HPDE6-E6E7 (cell line): Measurements from ENCODE around the gene ZNF697.
"Not testable (repeated sequence)": the region's sequence is repeated elsewhere in the genome, so short reads cannot be mapped to it uniquely, and the experiment has no call there.

ENCODE experiments used
- DNase-seq: peaks from one replicate; pipeline ENCODE4 v3.0.0; 2011; ENCODE audit warnings: missing footprints; ENCODE audit errors: extremely low spot score

The ZNF697 gene

DNA sequence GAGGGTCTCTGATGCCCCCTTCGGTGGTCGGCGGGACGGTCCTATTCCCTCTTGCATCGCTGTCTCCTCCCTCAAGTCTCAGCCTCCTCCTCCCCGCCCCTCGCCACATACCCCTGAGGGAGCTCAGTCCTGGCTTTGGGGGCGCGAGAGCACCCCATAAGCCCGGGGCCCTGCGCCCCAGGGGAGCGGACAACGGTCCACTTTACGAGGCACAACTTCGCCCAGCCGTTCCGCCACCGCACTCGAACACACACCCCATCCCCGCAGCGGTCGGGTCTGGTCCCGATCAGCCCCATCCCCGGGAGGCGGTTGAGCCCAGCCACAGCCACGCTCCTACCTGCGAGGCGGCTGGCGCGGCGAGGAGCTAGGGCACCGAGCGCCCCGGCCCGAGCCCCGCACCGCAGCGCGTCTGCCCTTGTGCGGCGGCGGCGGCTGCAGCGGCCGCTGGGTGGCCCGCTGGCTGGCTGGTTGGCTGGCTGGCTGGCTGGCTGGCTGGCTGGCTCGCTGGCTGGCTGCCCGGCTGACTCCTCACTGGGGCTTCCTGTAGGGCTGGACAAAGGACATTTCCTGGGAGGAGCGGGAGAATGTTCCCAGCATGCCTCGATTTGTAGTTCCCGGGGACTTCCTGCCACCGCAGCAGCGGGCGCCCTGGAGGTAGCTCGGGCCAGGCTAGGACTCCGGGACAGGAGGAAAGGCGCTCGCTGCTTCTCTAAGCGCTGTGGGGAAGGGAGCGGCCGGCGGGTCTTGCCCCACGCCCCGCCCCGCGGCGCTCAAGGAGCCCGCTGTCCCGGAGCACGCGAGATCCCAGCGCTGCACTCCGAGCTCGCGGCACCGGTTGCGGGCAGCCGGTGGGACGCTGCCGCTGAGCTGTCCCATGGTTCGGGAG lies at the start of gene ZNF697:
Gene ZNF697, minus strand, starts transcription at position 533 of the 886 bp plus-strand sequence. CDS start 22,166 bp downstream, outside the sequence.
- DNase-seq = peak; percentile 92

DNA sequence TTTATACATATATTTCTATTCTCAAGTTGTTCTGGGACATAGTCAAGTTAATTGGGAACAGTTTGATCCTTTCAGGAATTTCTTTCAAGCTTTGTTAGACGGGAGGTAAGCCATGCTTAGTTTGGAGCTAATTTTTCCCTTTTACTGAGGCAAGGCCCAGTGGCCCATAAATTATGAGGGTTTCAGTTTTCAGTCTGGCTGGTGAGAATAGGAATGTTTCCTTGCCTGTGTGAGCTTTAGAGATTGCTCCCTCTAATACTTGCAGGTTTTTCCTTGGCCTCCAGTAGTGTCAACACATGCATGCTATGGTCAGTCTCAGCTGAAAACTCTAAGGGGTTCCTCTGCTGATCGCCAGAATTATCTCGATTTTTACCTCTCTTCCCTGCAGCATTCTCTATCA lies 49.5 kb upstream of the ZNF697 start:
- no peak for DNase-seq

DNA sequence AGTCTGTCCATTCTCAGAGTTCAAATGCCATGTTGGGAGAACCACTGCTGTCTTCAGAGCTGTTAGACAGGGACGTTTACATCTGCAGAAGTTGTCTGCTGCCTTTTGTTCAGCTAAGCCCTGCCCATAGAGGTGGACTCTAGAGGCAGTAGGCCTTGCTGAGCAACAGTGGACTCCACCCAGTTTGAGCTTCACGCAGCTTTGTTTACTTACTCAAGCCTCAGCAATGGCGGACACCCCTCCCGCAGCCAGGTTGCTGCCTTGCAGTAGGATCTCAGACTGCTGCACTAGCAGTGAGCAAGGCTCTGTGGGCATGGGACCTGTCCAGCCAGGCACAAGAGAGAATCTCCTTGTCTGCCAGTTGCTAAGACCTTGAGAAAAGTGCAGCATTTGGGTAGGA lies 48.8 kb upstream of the ZNF697 start:
- DNase-seq = not testable (repeated sequence)

GRCh38 chr1:119689511-119689910 lies 41.4 kb upstream of the ZNF697 start:
- DNase-seq = no peak

GRCh38 chr1:119688810-119689209 lies 40.7 kb upstream of the ZNF697 start:
- no peak for DNase-seq

DNA sequence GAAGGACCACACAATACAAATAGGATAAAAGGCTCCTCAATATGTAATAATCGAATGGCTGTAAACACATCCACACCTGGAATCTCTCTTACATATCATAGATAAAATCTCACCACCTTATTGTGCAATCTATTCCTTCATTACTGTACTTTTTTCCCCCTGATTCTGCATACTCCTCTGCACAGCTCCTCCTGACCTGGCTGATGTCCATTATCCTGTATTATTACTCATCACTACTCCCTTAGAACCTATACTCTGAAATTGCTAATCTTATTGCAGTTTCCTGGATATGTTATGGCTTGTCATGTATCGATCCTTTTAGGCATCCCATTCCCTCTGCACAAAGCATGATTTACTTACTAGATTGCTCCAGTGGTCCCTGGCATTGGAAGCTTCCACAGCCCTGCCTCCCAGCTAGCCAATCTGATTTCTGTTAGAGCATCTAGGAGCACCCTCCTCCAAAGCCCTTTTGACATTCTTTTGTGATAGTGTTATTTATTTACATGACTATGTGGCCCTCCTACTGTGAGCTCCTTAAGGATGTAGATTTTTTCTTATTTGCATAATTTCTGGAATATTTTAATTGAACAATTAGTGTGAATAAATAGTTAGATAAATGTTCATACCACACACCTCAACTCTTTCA lies 39.5 kb upstream of the ZNF697 start:
- DNase-seq = no peak

DNA sequence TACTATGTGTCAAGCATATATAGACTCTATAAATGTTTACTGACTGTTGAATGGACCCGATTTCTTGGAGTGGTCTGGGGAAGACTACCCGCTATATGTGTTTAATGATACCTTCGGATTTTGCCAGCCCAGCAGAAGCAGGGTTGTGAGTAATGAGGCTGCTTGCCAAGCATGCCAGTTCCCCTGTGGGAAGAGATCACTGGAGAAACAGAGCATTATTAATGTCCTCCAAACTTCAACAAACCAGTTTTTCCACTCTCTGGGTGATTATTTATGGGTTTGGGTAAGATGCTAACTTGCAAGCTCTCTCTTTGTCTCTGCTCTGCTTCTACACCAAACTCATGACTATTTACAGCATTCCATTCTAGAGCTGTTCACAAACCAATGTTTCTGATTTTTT lies 38.6 kb upstream of the ZNF697 start:
- DNase-seq = peak; percentile 69

DNA sequence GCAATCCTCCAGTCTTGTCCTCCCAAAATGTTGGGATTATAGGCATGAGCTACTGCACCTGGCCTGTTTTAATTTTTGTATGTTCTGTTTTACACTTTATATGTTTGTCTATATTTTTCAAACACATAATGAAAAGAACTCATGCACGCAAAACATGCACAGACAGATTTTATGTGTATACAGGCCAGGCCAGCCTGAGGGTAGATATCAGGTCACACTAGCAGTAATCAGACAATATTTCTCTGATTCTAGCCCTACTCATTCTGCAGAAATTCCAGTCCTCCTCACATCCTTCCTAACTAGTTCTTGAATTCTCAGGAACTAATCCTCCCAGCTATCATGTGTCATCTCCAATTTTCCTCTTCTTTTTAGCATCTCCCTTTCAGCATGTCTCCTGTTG lies 35.8 kb upstream of the ZNF697 start:
- no peak for DNase-seq

DNA sequence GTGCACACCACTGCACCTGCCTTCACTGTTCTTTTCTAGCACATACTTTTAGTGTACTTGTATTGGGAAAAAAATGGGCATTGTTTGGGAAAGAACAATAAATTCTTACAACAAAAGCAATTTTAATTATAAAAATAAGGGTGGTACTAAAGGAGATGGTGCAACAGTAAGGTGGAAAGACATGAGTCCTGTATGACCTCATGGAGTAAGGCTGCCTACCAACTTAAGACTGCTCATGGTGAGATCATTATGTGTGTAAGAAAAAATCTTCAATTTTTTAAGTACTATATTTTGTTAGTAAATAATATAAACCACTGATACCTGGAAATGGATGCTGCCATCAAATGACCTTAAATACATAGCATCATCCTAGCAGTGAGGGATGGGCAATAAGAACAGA lies 34.1 kb upstream of the ZNF697 start:
- no peak for DNase-seq

DNA sequence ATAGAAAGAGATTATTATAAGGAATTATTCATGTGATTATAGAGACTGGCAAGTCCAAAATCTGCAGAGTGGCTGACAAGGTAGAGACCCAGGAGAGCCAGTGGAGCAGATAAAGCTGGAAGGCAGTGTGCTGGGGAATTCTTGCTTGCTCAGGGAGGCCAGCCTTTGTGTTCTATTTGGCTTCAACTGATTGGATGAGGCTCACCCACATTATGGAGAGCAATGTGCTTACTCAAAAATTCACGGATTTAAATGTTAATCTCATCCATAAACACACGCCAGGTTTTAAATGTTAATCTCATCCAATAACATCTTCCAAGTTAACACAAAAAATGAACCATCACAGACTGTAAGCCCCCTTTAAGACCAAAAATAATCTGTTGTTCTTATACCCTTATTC lies 33.5 kb upstream of the ZNF697 start:
- DNase-seq = no peak

- DNase-seq = no peak
These were observed 32.7 kb upstream of the ZNF697 start for GRCh38 chr1:119680723-119681122.

GRCh38 chr1:119680193-119680592 lies 32.1 kb upstream of the ZNF697 start:
- DNase-seq = no peak

- no peak for DNase-seq
These were observed 31.2 kb upstream of the ZNF697 start for GRCh38 chr1:119679223-119679622.

DNA sequence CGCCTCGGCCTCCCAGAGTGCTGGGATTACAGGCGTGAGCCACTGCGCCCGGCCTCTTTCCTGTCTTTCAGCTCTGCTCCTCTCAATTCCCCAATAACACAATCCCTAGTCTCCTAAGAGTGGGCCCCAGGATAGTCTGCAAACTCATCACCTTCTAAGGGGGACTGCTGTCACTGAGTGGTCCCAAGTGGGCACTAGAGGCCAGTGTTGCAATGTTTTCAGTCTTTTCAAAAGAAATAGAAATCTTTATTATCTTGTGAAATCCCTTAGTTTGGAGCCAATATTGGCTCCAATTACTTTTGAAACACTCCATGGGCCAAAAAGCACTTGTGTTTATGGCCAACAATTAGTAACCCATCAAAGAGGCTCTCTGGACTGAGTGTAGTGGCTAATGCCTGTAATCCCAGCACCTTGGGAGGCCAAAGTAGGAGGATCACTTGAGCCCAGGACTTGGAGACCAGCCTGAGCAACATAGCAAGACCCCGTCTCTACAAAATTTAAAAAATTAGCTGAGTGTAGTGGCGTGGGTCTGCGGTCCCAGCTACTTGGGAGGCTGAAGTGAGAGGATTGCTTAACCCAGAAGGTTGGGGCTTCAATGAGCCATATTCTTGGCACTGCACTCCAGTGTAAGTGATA lies 28.6 kb upstream of the ZNF697 start:
- no peak for DNase-seq

- peak; percentile 69 for DNase-seq
These were observed 27.6 kb upstream of the ZNF697 start for GRCh38 chr1:119675349-119676345.

DNA sequence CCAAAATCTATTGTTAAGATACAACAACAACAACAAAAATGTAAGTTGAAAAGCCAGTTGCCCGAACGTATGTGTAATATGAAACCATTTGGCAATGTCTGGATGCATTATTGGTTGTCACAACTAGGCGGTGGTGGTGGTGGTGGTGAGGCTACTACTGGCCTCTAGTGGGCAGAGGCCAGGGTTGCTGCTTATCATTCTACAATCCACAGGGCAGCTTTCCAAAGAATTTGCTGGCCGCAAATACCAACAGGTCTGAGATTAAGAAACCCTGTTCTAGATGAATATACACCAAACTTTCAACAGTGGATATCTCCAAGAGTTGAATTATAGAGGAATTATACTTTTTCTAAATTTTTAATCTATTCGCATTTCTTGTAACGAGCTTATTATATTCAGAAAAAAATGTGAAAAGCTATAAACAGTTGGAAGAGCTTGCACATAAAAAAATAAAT lies 26.8 kb upstream of the ZNF697 start:
- no peak for DNase-seq

DNA sequence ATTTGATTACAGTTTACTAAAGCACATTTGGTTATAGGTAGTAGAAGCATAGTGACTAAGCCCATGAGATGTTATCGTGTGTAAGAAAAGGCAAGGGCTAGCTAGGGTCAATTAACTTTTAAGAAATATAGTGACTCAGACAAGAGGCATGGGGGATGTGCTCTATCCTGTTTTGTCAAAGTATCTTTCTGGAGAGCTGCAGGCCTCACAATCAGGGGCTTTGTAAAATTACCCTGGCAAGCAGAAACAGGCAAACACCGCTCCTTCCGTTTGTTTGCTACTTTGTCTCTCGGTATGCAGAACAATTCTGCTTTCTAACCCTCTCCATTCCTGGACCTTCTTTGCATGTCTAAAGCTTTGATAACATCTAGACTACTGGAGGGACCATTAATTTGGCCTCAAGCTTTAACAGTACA lies 26.1 kb upstream of the ZNF697 start:
- no peak for DNase-seq

DNA sequence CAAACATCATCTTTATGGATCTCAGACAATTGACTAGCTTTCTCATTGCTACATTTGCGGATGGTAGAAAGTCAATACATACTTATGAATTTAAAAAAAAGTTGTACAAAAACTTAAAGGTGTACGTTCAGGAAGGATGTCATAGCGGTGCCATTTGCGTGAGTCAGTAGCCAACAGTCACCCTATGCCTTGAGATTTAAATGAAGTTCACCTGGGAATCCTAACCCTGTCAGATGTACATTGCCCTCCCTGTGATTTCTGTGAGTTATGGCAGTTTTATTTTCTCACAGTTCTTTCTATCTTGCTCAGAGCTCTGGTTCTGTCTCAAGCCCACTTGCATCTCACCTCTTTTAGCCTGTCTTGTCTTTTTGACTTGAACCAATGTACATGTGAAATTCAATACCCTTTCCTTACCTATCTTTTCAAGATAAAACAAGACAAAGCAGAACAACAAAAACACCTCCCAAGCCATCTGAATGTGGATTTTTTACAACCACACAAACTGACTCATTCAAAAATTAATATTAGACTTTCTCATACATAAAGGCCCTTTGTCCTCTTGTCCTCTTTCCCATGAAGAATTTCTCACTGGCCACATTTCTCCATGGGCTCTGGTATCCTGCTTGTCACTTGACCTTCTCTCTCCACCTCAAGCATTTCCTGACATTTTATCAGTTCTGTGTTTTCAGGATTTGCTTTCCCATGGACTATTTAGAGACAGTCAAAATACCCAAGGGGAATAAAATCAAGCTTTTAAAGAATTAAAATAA lies 25.3 kb upstream of the ZNF697 start:
- DNase-seq = no peak

DNA sequence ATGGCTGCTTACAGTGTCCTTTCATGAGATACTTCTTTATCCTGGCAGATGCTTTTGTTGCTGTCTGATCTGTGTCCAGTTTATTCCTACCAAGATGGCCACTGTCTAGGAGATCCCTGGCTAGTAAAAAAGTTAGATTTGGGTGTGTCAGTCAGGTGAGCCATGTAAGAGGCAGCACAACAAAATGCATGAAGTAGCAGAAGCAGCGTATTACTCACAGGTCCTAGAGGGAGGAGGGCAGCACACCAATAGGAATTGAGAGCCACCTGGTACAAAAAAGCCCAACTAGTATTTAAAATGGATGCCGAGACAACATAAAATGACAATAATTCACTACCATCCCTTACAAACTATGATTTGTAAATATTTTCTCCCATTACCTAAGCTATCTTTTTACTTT lies 22.8 kb upstream of the ZNF697 start:
- no peak for DNase-seq

GRCh38 chr1:119667173-119667572 lies 19.1 kb upstream of the ZNF697 start:
- no peak for DNase-seq

- no peak for DNase-seq
These were observed 16.0 kb upstream of the ZNF697 start for GRCh38 chr1:119664067-119664466.
